Mesothelial cell of epicardium (in vitro differentiated cells): Measurements from ENCODE around the gene TSHZ2. TPM values are rescaled to one million over a fixed set of nuclear protein-coding genes. Genes with fewer than 3 reads are reported as not detected.

Experiments
- DNase-seq, 2 experiments: peaks; one replicate each; pipeline ENCODE4 v3.0.0; 2021; ENCODE audit warnings: low spot score in 2 of 2; ENCODE audit not compliant: unreplicated experiment in 2 of 2
- H3K27ac Mint-ChIP-seq: 2 replicates; pipeline ENCODE4 v1.8.0; 2021; ENCODE audit warnings: mixed read lengths
- H3K27me3 Mint-ChIP-seq: 2 replicates; pipeline ENCODE4 v1.8.0; 2021; ENCODE audit warnings: low read depth, mixed read lengths
- H3K36me3 Mint-ChIP-seq: 2 replicates; pipeline ENCODE4 v1.8.0; 2021; ENCODE audit warnings: mixed read lengths
- H3K4me1 Mint-ChIP-seq: 2 replicates; pipeline ENCODE4 v1.8.0; 2021; ENCODE audit warnings: mixed read lengths
- H3K4me3 Mint-ChIP-seq: 2 replicates; pipeline ENCODE4 v1.8.0; 2021; ENCODE audit warnings: mild to moderate bottlenecking, moderate library complexity, mixed read lengths
- H3K9me3 Mint-ChIP-seq: 2 replicates; pipeline ENCODE4 v1.8.0; 2021; ENCODE audit warnings: mixed read lengths
- CTCF ChIP-seq: fragments of 200-600 bp; sonication (generic); IDR thresholded peaks from one replicate; pipeline ENCODE4 v1.5.0; 2021; ENCODE audit warnings: antibody characterized with exemption; ENCODE audit not compliant: unreplicated experiment
- total RNA-seq: library from RNA; stranded (reverse); gene quantifications from 3 replicates; pipeline ENCODE4 v1.2.1, GENCODE V29; 2021

TSHZ2 gene
- total RNA-seq, 1 donor from 2014 or later: 28.8 TPM

- no peak for DNase-seq
Measured at GRCh38 chr20:52983726-52984450, 11.7 kb downstream of the TSHZ2 start.

GRCh38 chr20:52984451-52984810, 12.3 kb downstream of the TSHZ2 start:
- TF ChIP-seq CTCF: no peak
- H3K27me3 Mint-ChIP-seq: no peaks in the 10 kb centered on the region
- no peak overlapping the region for H3K4me3 Mint-ChIP-seq
- no peak overlapping the region for H3K27ac Mint-ChIP-seq
- no peak for DNase-seq
- peaks cover 14% of the 10 kb centered on the region for H3K36me3 Mint-ChIP-seq
- H3K9me3 Mint-ChIP-seq: no peaks in the 10 kb centered on the region
- peaks cover 5% of the 10 kb centered on the region for H3K4me1 Mint-ChIP-seq

More at GRCh38 chr20:52983726-52984450, 11.7 kb downstream of the TSHZ2 start:
- no peak for TF ChIP-seq CTCF
- no peaks in the 10 kb centered on the region for H3K27me3 Mint-ChIP-seq
- H3K27ac Mint-ChIP-seq: no peak overlapping the region
- no peaks in the 10 kb centered on the region for H3K9me3 Mint-ChIP-seq
- no peak overlapping the region for H3K4me3 Mint-ChIP-seq
- peaks cover 14% of the 10 kb centered on the region for H3K36me3 Mint-ChIP-seq
- H3K4me1 Mint-ChIP-seq: peaks cover 11% of the 10 kb centered on the region

GRCh38 chr20:52985687-52986086, 13.5 kb downstream of the TSHZ2 start:
- no peak overlapping the region for H3K27ac Mint-ChIP-seq
- DNase-seq: no peak
- no peaks in the 10 kb centered on the region for H3K9me3 Mint-ChIP-seq
- no peak for TF ChIP-seq CTCF
- H3K4me1 Mint-ChIP-seq: no peaks in the 10 kb centered on the region
- peaks cover 14% of the 10 kb centered on the region for H3K36me3 Mint-ChIP-seq
- no peak overlapping the region for H3K4me3 Mint-ChIP-seq
- no peaks in the 10 kb centered on the region for H3K27me3 Mint-ChIP-seq

GRCh38 chr20:52987295-52987694, 15.1 kb downstream of the TSHZ2 start:
- Mint-ChIP-seq H3K27me3 (no peaks in the 10 kb centered on the region), H3K27ac (no peak overlapping the region), H3K9me3 (no peaks in the 10 kb centered on the region), H3K4me1 (no peaks in the 10 kb centered on the region), H3K36me3 (peaks cover 14% of the 10 kb centered on the region), H3K4me3 (no peak overlapping the region)
- no peak for DNase-seq
- no peak for TF ChIP-seq CTCF

GRCh38 chr20:52991830-52992229, 19.7 kb downstream of the TSHZ2 start:
- Mint-ChIP-seq H3K9me3 (no peaks in the 10 kb centered on the region), H3K27me3 (no peaks in the 10 kb centered on the region), H3K36me3 (peaks cover 3% of the 10 kb centered on the region), H3K4me3 (no peak overlapping the region), H3K4me1 (peaks cover 5% of the 10 kb centered on the region), H3K27ac (no peak overlapping the region)
- no peak for TF ChIP-seq CTCF
- DNase-seq: no peak
